Measurements from ENCODE around the gene ELF4.

The ELF4 gene

GRCh38 chrX:130020661-130021324, 89.5 kb downstream of the ELF4 start:
- Histone ChIP-seq H3K9ac (ENCODE audit: low read depth, low read length) (no peak overlapping the region), H3K4me1 (ENCODE audit: insufficient read depth, low read length) (peaks cover 14% of the 10 kb centered on the region), H3K36me3 (ENCODE audit: insufficient read depth, low read length) (peaks cover 2% of the 10 kb centered on the region), H3K9me3 (ENCODE audit: control insufficient read depth, insufficient read depth, low read length) (no peaks in the 10 kb centered on the region)

- no peaks in the 10 kb centered on the region for H3K9me3 ChIP-seq (ENCODE audit: control insufficient read depth, insufficient read depth, low read length)
- H3K4me1 ChIP-seq (ENCODE audit: insufficient read depth, low read length) = 0 out of 2 replicates have a peak, but pooled peaks cover 8% of the 10 kb centered on the region
- H3K9ac ChIP-seq (ENCODE audit: low read depth, low read length) = no peak overlapping the region
- no peaks in the 10 kb centered on the region; the same call in 1 of the 2 replicates for H3K36me3 ChIP-seq (ENCODE audit: insufficient read depth, low read length)
These were observed 92.2 kb downstream of the ELF4 start for GRCh38 chrX:130018143-130018542.

GRCh38 chrX:130015181-130015580, 95.1 kb downstream of the ELF4 start:
- Histone ChIP-seq H3K36me3 (ENCODE audit: insufficient read depth, low read length) (no peaks in the 10 kb centered on the region), H3K9me3 (ENCODE audit: control insufficient read depth, insufficient read depth, low read length) (no peaks in the 10 kb centered on the region), H3K4me1 (ENCODE audit: insufficient read depth, low read length) (0 out of 2 replicates have a peak, but pooled peaks cover 8% of the 10 kb centered on the region), H3K9ac (ENCODE audit: low read depth, low read length) (no peak overlapping the region)
